GM21723 (cell line): ENCODE results near the gene ZNF665.
"Not testable (repeated sequence)": the region's sequence is repeated elsewhere in the genome, so short reads cannot be mapped to it uniquely, and the experiment has no call there.

ENCODE experiments used
- ATAC-seq: cut with Tn5 transposase; IDR thresholded peaks from one replicate; pipeline ENCODE4 v1.9.1; 2021; ENCODE audit warnings: mild to moderate bottlenecking, moderate library complexity; ENCODE audit not compliant: unreplicated experiment

Gene ZNF665

GRCh38 chr19:53192771-53193534 lies at the start of gene ZNF665:
ZNF665 (minus strand) TSS chr19:53193358; CDS start chr19:53182898, 10,460 bp downstream.
- ATAC-seq: no peak

- ATAC-seq: no peak
Measured at GRCh38 chr19:53237114-53237777, 44.1 kb upstream of the ZNF665 start.

GRCh38 chr19:53224606-53225005 lies 31.4 kb upstream of the ZNF665 start:
- ATAC-seq: no peak

DNA sequence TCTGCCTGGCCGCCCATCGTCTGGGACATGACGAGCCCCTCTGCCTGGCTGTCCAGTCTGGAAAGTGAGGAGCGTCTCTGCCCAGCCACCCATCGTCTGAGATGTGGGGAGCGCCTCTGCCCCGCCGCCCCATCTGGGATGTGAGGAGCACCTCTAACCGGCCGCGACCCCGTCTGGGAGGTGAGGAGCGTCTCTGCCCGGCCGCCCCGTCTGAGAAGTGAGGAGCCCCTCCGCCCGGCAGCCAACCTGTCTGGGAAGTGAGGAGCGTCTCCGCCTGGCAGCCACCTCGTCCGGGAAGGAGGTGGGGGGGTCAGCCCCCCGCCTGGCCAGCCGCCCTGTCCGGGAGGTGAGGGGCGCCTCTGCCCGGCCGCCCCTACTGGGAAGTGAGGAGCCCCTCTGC lies 29.6 kb upstream of the ZNF665 start:
- not testable (repeated sequence) for ATAC-seq

GRCh38 chr19:53212703-53213320 lies 19.7 kb upstream of the ZNF665 start:
- no peak for ATAC-seq

- not testable (repeated sequence) for ATAC-seq
Measured at GRCh38 chr19:53211554-53211953, 18.4 kb upstream of the ZNF665 start.

- no peak for ATAC-seq
Measured at GRCh38 chr19:53196777-53197396, 3.7 kb upstream of the ZNF665 start.

DNA sequence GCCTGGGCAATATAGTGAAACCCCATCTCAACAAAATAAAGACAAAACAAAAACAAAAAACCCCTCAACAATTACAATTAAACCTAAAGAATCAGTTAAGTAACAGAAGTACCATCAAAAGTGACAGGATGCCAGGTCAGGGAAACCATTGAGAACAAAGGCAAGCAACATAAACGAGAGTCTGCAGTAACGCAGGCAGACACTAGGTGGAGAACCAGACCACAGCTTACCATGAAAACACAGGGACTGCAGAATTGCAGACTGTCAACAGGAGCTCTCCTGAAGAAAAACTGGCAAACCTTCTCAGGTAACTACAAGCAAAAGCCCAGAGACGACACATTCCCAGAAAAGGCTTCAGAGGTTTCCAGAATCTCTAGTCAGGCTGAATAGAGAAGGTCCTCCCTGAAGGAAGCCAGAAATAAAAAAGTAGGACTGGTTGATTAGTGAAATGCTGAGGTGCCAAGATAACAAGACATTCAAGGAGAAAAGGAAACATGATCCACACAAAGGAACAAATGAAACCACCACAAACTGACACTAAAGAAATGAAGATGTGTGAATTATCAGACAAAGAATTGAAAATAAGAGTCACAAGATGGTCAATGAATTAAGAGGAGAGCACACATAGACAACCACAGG lies 2.2 kb upstream of the ZNF665 start:
- ATAC-seq: no peak

- no peak for ATAC-seq
Measured at GRCh38 chr19:53193535-53194222, 521 bp upstream of the ZNF665 start.

GRCh38 chr19:53190253-53190652 lies 2.9 kb downstream of the ZNF665 start:
- ATAC-seq: no peak

GRCh38 chr19:53189691-53190198 lies 3.4 kb downstream of the ZNF665 start:
- ATAC-seq: not testable (repeated sequence)

DNA sequence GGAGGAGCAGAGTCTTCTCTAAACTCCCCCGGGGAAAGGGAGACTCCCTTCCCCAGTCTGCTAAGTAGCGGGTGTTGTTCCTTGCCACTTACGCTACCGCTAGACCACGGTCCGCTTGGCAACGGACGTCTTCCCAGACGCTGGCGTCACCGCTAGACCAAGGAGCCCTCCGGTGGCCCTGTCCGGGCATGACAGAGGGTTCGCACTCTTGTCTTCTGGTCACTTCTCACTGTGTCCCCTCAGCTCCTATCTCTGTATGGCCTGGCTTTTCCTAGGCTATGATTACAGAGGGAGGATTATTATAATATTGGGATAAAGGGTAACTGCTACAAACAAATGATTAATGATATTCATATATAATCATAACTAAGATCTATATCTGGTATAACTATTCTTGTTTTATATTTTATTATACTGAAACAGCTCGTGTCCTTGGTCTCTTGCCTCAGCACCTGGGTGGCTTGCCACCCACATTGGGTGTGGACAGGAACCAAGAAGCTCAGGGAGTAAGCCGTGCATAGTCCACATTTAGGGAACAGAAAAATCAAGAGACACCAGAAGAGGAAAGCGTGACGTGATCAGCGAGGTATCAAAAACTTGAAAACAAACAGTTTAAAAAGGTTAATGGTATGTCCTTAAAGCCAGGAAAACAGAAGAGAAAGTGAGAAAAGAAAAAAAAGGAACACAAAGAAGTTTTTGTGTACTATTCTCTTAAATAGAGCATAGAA lies 7.8 kb downstream of the ZNF665 start:
- not testable (repeated sequence) for ATAC-seq

DNA sequence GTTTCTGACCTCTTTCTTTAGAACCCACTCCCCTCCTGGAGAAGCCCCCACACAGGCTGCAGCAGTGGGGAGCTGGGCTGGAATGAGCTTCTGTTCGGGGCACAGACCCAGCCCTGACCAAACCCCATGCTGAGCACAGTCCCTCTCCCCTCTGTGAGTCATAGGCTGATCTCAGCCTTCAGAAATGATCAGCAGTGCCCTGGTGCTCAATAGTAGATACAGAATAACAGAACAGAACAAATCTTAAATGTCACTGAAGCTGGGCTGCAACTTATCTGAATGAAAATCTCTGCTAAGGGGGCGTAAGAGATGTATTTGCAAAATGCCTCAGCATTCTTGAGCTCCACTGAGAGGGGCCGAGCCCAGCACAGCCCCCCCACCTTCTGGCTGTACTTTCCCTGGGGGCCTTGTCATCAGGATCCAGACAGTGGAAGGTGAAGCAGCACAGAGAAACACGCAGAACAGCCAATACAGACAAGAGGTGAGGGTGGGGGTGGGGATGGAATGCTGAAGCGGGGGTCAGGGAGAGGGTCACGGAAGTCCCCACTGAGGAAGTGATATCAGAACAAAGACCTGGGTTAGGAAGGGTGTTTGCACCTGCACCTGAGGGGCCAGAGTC lies 9.9 kb downstream of the ZNF665 start:
- ATAC-seq: no peak

DNA sequence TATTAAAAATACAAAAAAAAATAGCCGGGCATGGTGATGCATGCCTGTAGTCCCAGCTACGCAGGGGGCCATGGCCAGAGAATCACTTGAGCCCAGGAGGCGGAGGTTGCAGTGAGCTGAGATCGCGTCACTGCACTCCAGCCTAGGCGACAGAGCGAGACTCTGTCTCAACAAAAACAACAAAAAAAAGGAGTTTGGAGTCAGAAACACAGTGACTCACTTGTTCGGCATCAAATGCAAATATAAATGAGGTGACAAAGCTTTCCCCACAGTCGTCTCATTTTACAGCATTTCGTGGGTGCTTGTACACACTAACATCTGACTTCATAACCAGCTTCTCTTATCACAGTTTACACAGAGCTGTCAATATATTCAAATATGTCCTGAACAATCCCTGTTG lies 11.0 kb downstream of the ZNF665 start:
- ATAC-seq: no peak

- no peak for ATAC-seq
Measured at GRCh38 chr19:53177986-53178385, 15.2 kb downstream of the ZNF665 start.

DNA sequence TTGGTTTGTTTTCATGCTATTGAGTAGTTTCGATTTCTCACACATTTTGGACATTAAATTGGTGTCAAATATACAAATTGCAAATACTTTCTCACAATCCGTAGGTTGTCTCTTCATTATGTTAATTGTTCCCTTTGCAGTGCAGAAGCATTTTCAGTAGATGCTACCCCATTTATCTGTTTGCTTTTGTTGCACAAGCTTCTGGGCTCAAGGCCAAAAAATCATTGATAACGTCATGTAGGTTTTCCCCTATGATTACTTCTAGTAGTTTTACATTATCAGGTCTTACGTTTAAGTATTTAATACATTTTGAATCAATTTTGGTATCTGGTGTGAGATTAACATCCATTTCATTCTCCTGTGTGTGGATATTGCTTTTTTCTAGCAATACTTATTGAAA lies 20.3 kb downstream of the ZNF665 start:
- ATAC-seq: no peak

GRCh38 chr19:53165691-53166091 lies 27.5 kb downstream of the ZNF665 start:
- ATAC-seq: no peak

- ATAC-seq: no peak
Measured at GRCh38 chr19:53161123-53161522, 32.0 kb downstream of the ZNF665 start.

DNA sequence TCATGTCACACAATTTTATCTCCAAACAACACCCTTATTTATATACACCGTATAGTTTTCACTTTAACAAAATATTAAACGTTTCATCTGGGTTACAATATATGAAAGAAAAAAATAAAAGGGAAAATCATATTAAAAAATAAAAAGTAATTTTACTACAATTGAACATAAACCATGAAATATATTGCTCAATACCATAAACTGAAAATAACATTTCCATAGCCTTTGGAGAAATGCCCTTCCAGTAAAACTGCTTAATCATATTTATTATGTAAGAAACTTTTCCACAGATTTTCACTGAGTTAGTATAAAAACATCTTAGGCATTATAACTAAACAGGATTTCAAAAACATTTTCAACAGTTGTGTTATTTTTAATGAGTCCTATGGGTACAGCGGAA lies 32.8 kb downstream of the ZNF665 start:
- ATAC-seq: no peak
